MM.1S (cell line): ENCODE results near the gene MTG1.

Source experiments
- DNase-seq: peaks from one replicate; pipeline ENCODE4 v3.0.0-alpha.2; 2015
- H2AFZ ChIP-seq: fragments of 300-600 bp; sonication (generic); 2 replicates; pipeline ENCODE4 v1.6.0; 2016; ENCODE audit warnings: antibody characterized with exemption, low read length
- H3F3A ChIP-seq: fragments of 300-600 bp; sonication (generic); 2 replicates; pipeline ENCODE4 v1.6.1; 2016; ENCODE audit warnings: mild to moderate bottlenecking, antibody characterized with exemption, low read length, moderate library complexity, mixed read lengths; ENCODE audit not compliant: insufficient read depth
- H3K27ac ChIP-seq: fragments of 300-600 bp; sonication (generic); 2 replicates; pipeline ENCODE4 v1.5.1; 2016; ENCODE audit warnings: mild to moderate bottlenecking, low read length
- H3K27me3 ChIP-seq: fragments of 300-600 bp; sonication (generic); replicated peaks from 2 replicates; pipeline ENCODE4 v1.6.0; 2016; ENCODE audit warnings: low read length; ENCODE audit not compliant: insufficient read depth
- H3K36me3 ChIP-seq: fragments of 300-600 bp; sonication (generic); replicated peaks from 2 replicates; pipeline ENCODE4 v1.6.1; 2016; ENCODE audit warnings: mild to moderate bottlenecking, low read length, mixed read lengths; ENCODE audit not compliant: insufficient read depth
- H3K4me1 ChIP-seq: fragments of 300-600 bp; sonication (generic); 2 replicates; pipeline ENCODE4 v1.6.1; 2016; ENCODE audit warnings: low read length, mixed read lengths
- H3K4me2 ChIP-seq: fragments of 300-600 bp; sonication (generic); 2 replicates; pipeline ENCODE4 v1.6.0; 2016; ENCODE audit warnings: low read depth, low read length
- H3K4me3 ChIP-seq: fragments of 300-600 bp; sonication (generic); 2 replicates; pipeline ENCODE4 v1.5.1; 2016; ENCODE audit warnings: low read length, mixed read lengths
- H3K79me2 ChIP-seq: fragments of 300-600 bp; sonication (generic); 2 replicates; pipeline ENCODE4 v1.6.1; 2016; ENCODE audit warnings: mixed run types, low read length, mixed read lengths
- H3K9ac ChIP-seq: fragments of 300-600 bp; sonication (generic); 2 replicates; pipeline ENCODE4 v1.6.1; 2016; ENCODE audit warnings: low read length, mixed read lengths
- H3K9me2 ChIP-seq: fragments of 300-600 bp; sonication (generic); replicated peaks from 2 replicates; pipeline ENCODE4 v1.6.1; 2016; ENCODE audit warnings: mild to moderate bottlenecking, low read length, mixed read lengths; ENCODE audit not compliant: insufficient read depth
- H3K9me3 ChIP-seq: fragments of 300-600 bp; sonication (generic); replicated peaks from 2 replicates; pipeline ENCODE4 v1.6.1; 2016; ENCODE audit warnings: mild to moderate bottlenecking, low read length, mixed read lengths; ENCODE audit not compliant: insufficient read depth
- H4K20me1 ChIP-seq: fragments of 300-600 bp; sonication (generic); 2 replicates; pipeline ENCODE4 v1.6.1; 2016; ENCODE audit warnings: mild to moderate bottlenecking, low read length, moderate library complexity, mixed read lengths; ENCODE audit not compliant: insufficient read depth
- EZH2 ChIP-seq: fragments of 300-600 bp; sonication (generic); optimal IDR thresholded peaks from 2 replicates; pipeline ENCODE3; 2017; ENCODE audit warnings: low read depth, mild to moderate bottlenecking, antibody characterized with exemption, low read length, mixed read lengths
- EZH2phosphoT487 ChIP-seq: fragments of 300-600 bp; sonication (generic); IDR thresholded peaks from 2 replicates; pipeline ENCODE4 v1.6.1; 2018; ENCODE audit warnings: antibody characterized with exemption, low read length
- TF ChIP-seq, protein P1 (sequence below): fragments of 300-600 bp; sonication (generic); IDR thresholded peaks from 2 replicates; pipeline ENCODE4 v1.5.1; 2016; ENCODE audit warnings: antibody characterized with exemption, low read length, mixed read lengths

The MTG1 gene, protein sequence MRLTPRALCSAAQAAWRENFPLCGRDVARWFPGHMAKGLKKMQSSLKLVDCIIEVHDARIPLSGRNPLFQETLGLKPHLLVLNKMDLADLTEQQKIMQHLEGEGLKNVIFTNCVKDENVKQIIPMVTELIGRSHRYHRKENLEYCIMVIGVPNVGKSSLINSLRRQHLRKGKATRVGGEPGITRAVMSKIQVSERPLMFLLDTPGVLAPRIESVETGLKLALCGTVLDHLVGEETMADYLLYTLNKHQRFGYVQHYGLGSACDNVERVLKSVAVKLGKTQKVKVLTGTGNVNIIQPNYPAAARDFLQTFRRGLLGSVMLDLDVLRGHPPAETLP

DNA sequence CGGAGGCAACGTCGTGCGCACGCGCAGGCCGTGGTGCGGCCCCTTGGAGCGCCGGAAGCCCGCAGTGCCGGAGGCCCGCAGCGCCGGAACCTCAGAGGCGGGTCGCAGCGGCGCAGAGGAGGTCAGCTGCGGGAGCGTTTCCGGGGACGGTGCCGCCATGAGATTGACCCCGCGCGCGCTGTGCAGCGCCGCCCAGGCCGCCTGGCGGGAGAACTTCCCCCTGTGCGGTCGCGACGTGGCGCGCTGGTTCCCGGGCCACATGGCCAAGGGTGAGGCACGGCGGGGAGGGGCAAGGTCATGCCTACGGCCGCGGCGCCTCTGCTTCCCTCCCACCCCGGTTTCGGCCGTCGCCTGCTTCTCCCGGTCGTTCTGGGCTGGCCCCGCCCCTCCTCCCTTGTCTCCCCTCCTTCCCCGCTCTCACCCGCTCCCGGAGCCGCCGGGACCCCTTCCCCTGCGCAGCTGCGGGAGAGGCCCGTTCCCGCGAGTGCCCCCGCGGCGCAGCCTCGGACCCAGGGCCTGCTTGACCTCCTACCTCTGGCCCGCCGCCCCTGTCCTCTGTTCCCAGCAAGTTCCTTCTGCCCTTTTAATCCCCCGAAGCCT lies at the start of gene MTG1:
Gene MTG1, plus strand, starts transcription at position 94 of the 600 bp plus-strand sequence. Its CDS starts 64 bp downstream, at position 158.
- peak within 1 kb of the TSS; percentile 85 for H3K4me2 ChIP-seq
- no peaks in the 10 kb centered on the region for H3K9me3 ChIP-seq
- no peaks in the 10 kb centered on the region for H3K9me2 ChIP-seq
- H3K27me3 ChIP-seq: no peaks in the 10 kb centered on the region
- peaks cover 18% of the 10 kb centered on the region for H3F3A ChIP-seq
- H2AFZ ChIP-seq: peak within 1 kb of the TSS; percentile 63
- peaks cover 18% of the 10 kb centered on the region for H3K4me1 ChIP-seq
- H3K4me3 ChIP-seq: peak within 1 kb of the TSS; percentile 94
- peaks cover 39% of the 10 kb centered on the region for H3K79me2 ChIP-seq
- TF ChIP-seq EZH2phosphoT487 (no peak), EZH2 (no peak)
- TF ChIP-seq, protein P1, sequence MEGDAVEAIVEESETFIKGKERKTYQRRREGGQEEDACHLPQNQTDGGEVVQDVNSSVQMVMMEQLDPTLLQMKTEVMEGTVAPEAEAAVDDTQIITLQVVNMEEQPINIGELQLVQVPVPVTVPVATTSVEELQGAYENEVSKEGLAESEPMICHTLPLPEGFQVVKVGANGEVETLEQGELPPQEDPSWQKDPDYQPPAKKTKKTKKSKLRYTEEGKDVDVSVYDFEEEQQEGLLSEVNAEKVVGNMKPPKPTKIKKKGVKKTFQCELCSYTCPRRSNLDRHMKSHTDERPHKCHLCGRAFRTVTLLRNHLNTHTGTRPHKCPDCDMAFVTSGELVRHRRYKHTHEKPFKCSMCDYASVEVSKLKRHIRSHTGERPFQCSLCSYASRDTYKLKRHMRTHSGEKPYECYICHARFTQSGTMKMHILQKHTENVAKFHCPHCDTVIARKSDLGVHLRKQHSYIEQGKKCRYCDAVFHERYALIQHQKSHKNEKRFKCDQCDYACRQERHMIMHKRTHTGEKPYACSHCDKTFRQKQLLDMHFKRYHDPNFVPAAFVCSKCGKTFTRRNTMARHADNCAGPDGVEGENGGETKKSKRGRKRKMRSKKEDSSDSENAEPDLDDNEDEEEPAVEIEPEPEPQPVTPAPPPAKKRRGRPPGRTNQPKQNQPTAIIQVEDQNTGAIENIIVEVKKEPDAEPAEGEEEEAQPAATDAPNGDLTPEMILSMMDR: no peak
- no peaks in the 10 kb centered on the region; the same call in 1 of the 2 replicates for H3K36me3 ChIP-seq
- peak within 1 kb of the TSS; percentile 80 for H3K27ac ChIP-seq
- DNase-seq: peak; percentile 95
- peak within 1 kb of the TSS; percentile 93 for H3K9ac ChIP-seq
- H4K20me1 ChIP-seq: no peaks in the 10 kb centered on the region

DNA sequence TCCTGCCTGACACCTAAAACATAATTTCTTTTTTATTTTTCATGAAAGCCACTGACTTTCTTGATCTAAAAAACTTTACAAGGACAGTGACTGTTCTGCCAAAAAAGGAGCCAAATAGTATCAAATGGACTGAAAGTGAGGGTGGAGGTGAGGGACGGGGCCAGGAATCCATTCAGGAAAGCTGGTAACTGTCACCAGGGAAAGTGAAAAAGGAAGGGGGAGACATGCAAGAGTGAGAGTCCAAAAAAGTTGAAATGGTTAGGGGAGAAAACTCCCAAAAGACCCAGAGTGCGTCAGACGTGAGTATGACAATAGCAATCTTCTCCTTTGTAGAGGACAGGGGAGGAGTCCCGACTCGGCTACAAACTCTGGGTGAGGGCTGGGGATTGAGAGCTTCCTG lies 49.7 kb upstream of the MTG1 start:
- no peak for TF ChIP-seq EZH2phosphoT487
- no peak for TF ChIP-seq EZH2
- TF ChIP-seq, protein P1: no peak
- H3K9me2 ChIP-seq: no peaks in the 10 kb centered on the region
- H4K20me1 ChIP-seq: no peaks in the 10 kb centered on the region
- no peaks in the 10 kb centered on the region for H3K79me2 ChIP-seq
- no peak for DNase-seq
- H3K4me2 ChIP-seq: no peak overlapping the region
- H2AFZ ChIP-seq: no peak overlapping the region
- no peaks in the 10 kb centered on the region for H3F3A ChIP-seq
- no peaks in the 10 kb centered on the region for H3K4me1 ChIP-seq
- no peaks in the 10 kb centered on the region for H3K9me3 ChIP-seq
- no peak overlapping the region for H3K27ac ChIP-seq
- H3K4me3 ChIP-seq: no peak overlapping the region
- no peak overlapping the region for H3K9ac ChIP-seq
- H3K27me3 ChIP-seq: peaks cover 61% of the 10 kb centered on the region
- H3K36me3 ChIP-seq: no peaks in the 10 kb centered on the region

DNA sequence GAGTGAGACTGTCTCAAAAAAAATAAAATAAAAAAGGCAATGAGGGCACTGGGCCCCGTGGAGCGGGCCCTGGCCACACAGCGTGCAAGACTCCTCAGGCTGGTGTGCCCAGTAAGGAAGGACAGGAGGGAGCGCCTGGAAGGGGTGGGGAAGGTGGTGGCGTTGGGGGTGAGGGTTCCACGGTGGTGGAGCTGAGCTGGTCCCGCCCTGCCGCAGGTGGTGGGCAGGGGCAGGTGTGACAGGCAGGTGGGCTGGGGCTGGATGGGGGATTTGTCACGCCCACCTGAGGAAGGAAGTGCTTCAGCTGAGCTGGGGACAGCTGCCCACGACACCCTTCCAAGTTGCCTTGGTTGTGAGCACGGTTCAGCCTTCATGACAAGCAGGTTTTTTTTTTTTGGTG lies 47.5 kb upstream of the MTG1 start:
- Histone ChIP-seq H3K9me3 (no peaks in the 10 kb centered on the region), H3K79me2 (no peaks in the 10 kb centered on the region), H3K4me1 (no peaks in the 10 kb centered on the region), H3K27ac (no peak overlapping the region), H3K4me2 (no peak overlapping the region), H3F3A (no peaks in the 10 kb centered on the region), H3K27me3 (peaks cover 49% of the 10 kb centered on the region), H2AFZ (no peak overlapping the region), H4K20me1 (no peaks in the 10 kb centered on the region), H3K4me3 (no peak overlapping the region), H3K36me3 (no peaks in the 10 kb centered on the region), H3K9me2 (no peaks in the 10 kb centered on the region), H3K9ac (no peak overlapping the region)
- TF ChIP-seq EZH2 (no peak), EZH2phosphoT487 (no peak)
- TF ChIP-seq, protein P1: no peak
- no peak for DNase-seq
